ENCODE results near the gene ZDHHC19. TPM values are rescaled to one million over a fixed set of nuclear protein-coding genes. Genes with fewer than 3 reads are reported as not detected.
A peak's percentile ranks its signal among the peaks of the same experiment; 100 is the strongest.
"Not testable (repeated sequence)": the region's sequence is repeated elsewhere in the genome, so short reads cannot be mapped to it uniquely, and the experiment has no call there.

Gene ZDHHC19
- total RNA-seq, 2 donors from 2014 or later: not detected

DNA sequence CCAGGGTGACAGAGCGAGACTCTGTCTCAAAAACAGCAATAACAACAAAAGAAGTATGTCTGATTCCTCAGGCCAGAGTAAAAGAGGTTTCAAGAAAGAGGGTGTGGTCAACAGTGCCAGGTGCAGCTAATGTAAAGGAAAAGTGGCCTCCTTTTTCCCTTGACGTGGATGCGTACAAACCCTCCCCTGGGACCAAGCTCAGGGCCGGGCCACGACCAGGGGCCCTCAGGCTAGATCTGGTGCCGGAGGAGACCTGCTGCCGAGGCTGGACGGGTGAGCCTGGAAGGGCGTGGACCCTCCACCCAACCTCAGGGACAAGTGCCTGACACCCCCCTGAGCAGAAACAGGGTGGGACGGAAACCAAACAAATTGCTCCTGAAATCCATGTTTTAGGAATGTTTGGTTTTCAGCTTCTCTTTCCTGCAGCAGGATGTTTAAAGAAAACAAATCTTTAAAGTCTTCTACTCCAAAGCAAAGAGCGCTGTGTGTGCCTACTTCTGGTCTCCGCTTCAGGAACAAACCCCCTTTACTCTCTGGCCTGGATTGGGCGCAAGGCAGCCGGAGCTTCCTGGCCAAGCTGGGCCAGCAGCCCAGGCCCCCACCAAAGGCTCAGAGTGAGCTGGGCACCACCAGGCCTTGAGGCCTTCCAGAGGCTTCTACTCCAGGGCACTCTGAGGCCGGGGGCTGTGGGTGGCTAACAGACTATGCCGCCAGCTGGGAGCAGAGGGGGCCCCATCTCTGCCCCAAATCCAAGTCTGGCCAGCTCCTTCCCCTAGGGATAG lies 21.4 kb downstream of the ZDHHC19 start:
- ATAC-seq: no peak
- no peak for DNase-seq
- intact Hi-C loops (cut with DNase I): no loop called here

GRCh38 chr3:196186651-196187573 lies 24.3 kb downstream of the ZDHHC19 start:
- ATAC-seq (peak; percentile 23 to 68), DNase-seq (no peak)
- intact Hi-C loops (cut with DNase I): no loop called here

DNA sequence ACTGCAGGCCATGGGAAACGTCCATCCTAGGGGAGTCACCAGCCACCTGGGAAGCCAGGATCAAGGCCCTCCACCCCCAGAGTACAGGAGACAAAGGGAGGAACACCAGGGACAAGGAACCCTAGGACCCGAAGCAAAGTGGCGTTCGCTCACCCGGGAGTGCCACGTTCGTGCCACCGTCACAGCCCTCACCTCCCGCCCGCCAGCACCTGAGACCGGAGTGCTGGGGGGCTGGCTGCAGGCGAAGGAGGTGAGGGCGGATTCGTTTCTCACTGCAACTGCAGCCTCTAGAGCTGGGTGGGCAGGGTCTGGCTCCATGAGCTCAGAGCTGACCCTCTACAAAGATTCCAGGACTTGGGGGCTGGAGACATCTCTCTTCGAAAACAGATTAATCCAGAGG lies 26.3 kb downstream of the ZDHHC19 start:
- intact Hi-C loops (cut with DNase I): no loop called here
- no peak for DNase-seq
- no peak for ATAC-seq

DNA sequence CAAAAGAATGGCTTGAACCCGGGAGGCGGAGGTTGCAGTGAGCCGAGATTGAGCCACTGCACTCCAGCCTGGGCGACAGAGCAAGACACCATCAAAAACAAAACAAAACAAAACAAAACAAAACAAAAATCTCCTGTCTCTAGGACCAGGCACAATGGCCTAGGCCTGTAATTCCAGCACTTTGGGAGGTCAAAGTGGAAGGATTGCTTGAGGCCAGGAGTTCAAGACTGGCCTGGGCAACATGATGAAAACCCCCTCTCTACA lies 27.1 kb downstream of the ZDHHC19 start:
- ATAC-seq; intact Hi-C loops (cut with DNase I); DNase-seq: not testable (repeated sequence)

DNA sequence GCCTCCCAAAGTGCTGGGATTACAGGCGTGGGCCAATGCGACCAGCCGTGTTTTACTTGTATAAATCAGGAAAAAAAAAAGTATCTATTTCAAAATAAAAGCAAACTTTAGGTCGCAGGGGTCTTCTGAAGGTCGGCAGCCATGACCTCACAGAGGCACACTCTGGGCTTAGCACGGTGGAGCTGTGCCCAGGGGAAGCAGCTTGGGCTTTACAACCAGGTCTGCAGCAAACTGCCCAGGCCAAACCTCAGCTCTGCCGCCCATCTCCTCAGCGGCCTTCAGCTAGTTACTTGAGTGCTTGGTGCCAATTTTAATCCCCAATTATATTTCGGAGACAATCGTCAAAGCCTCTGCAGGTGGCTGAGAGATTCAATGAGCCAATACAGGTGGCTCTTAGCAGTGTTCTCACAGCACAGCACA lies 30.1 kb downstream of the ZDHHC19 start:
- DNase-seq: no peak
- intact Hi-C loops (cut with DNase I): no loop called here
- no peak for ATAC-seq

DNA sequence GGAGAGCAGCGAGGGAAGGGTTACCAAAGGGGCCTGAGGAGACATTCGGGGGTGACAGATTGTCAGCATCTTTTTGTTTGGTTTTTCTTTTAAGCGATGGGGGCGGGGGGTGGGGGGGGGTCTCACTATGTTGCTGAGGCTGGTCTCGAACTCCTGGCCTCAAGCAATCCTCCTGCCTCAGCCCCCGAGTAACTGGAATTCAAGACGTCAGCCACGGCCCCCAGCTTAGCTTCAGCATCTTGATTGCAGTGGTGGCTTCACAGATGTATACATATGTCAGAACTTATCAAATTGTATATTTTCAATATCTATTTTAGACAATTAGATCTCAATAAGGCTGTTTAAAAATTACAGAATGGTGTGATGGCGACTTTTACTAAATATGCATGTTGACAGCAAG lies 30.9 kb downstream of the ZDHHC19 start:
- DNase-seq: no peak
- ATAC-seq: no peak
- intact Hi-C loops (cut with DNase I): no loop called here

GRCh38 chr3:196179380-196180308 lies 31.6 kb downstream of the ZDHHC19 start:
- ATAC-seq (peak; percentile 59 to 72), DNase-seq (no peak)
- intact Hi-C loops (cut with DNase I): no loop called here

- DNase-seq (no peak), ATAC-seq (no peak)
- intact Hi-C loops (cut with DNase I): no loop called here
These were observed 32.2 kb downstream of the ZDHHC19 start for GRCh38 chr3:196178993-196179379.

- DNase-seq (no peak), ATAC-seq (no peak)
- intact Hi-C loops (cut with DNase I): no loop called here
These were observed 33.2 kb downstream of the ZDHHC19 start for GRCh38 chr3:196177967-196178366.

GRCh38 chr3:196177567-196177966 lies 33.6 kb downstream of the ZDHHC19 start:
- intact Hi-C loops (cut with DNase I): no loop called here
- DNase-seq (no peak), ATAC-seq (no peak)

GRCh38 chr3:196175722-196176121 lies 35.5 kb downstream of the ZDHHC19 start:
- no peak for ATAC-seq
- intact Hi-C loops (cut with DNase I): no loop called here
- DNase-seq: no peak

GRCh38 chr3:196175116-196175625 lies 36.0 kb downstream of the ZDHHC19 start:
- DNase-seq: no peak
- intact Hi-C loops (cut with DNase I): no loop called here
- ATAC-seq: no peak

DNA sequence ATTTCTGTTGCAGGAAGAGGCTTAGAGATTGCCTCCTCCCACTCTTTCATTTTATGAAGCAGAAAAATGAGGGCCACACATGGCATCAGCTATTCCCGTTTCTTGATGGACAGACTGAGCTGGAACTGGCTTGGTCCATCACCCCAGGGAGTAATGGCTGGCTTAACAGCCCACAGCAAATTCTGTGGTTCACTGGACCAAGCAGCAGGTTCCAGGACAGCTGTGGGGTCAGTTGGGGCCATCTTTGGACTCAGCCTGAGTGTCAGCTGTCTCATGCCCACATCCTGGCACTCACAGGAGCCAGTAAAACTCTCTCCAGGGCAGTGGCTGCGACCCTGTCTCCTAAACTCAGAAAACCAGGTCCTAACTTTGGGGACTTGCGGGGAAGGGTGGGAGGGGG lies 36.5 kb downstream of the ZDHHC19 start:
- DNase-seq: no peak
- intact Hi-C loops (cut with DNase I): no loop called here
- ATAC-seq: no peak

DNA sequence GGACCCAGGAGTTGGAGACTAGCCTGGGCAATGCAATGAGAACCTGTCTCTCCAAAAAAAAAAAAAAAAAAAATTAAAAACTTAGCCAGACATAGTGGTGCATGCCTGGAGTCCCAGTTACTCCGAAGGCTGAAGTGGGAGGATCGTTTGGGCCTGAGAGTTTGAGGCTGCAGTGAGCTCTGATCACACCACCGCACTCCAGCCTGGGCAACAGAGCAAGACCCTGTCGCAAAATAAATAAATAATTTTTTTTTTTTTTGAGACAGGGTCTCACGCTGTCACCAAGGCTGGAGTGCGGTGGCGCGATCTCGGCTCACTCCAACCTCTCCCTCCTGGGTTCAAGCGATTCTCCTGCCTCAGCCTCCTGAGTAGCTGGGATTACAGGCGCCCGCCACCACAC lies 40.9 kb downstream of the ZDHHC19 start:
- DNase-seq; intact Hi-C loops (cut with DNase I); ATAC-seq: not testable (repeated sequence)

- DNase-seq (no peak), ATAC-seq (peak in 1 of 2 donors; percentile 33)
- intact Hi-C loops (cut with DNase I): no loop called here
These were observed 41.4 kb downstream of the ZDHHC19 start for GRCh38 chr3:196169836-196170240.

DNA sequence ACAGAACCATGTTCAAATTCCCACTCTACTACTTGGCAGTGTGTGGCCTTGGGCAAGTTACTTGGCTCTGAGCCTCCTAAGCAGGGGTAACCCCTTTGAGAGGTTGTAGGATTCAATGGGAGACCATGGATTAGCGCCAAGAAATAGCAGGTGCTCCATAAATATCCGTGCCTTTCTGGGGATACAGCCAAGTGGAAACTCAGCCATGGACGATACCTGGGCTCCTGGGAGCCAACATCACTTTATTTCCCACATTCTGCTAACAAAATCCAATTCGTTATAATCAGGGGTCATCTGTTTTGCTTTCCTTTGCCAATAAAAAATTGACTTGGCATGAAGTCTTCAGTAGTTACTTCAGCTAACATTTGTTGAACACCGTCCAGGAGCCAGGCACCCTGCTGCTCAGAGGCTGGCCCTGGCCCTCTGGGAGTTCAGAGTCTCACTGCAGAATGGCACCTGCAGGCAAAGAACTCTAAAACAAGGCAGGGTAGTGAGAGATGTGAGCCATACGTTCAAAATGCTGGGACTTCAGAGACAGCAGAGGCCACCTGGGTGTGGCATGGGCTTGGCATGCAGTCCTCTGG lies 42.3 kb downstream of the ZDHHC19 start:
- ATAC-seq: peak in 1 of 2 donors; percentile 42
- intact Hi-C loops (cut with DNase I): no loop called here
- DNase-seq: no peak

DNA sequence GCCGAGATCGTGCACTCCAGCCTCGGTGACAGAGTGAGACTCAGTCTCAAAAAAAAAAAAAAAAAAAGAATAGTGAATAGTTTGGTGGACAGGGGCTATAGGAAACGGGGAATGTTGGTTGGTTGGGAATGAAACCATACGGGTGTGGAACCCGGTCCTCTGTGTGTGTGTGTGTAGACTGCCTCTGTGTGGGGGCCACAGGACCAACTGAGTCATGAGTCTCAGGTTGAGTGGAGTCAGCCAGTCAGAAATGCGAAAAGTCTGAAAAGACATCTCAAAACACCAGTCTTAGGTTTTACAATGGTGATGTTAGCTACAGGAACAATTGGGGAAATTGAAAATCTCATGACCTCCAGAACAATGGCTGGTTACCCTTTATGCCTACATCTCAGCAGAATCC lies 44.5 kb downstream of the ZDHHC19 start:
- intact Hi-C loops (cut with DNase I): no loop called here
- ATAC-seq (no peak), DNase-seq (no peak)

- DNase-seq: no peak
These were observed 45.4 kb downstream of the ZDHHC19 start for GRCh38 chr3:196165850-196166249.

DNA sequence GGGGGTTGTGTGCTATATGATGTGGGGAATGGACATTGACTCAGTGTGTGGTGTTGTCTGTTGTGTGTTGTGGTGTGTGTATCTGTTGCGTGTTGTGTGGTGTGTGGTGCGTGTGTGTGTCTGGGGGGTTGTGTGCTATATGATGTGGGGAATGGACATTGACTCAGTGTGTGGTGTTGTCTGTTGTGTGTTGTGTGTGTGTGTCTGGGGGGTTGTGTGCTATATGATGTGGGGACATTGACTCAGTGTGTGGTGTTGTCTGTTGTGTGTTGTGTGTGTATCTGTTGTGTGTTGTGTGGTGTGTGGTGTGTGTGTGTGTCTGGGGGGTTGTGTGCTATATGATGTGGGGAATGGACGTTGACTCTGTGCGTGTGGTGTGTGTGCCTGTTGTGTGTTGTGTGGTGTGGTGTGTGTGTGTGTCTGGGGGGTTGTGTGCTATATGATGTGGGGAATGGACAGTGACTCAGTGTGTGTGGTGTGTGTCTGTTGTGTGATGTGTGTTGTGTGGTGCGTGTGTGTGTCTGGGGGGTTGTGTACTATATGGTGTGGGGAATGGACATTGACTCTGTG lies 46.1 kb downstream of the ZDHHC19 start:
- intact Hi-C loops (cut with DNase I); DNase-seq; ATAC-seq: not testable (repeated sequence)

More at GRCh38 chr3:196165850-196166249, 45.4 kb downstream of the ZDHHC19 start:
- ATAC-seq: no peak
- intact Hi-C loops (cut with DNase I): no loop called here
